Measurements from ENCODE around the gene COX18.

COX18 gene, protein sequence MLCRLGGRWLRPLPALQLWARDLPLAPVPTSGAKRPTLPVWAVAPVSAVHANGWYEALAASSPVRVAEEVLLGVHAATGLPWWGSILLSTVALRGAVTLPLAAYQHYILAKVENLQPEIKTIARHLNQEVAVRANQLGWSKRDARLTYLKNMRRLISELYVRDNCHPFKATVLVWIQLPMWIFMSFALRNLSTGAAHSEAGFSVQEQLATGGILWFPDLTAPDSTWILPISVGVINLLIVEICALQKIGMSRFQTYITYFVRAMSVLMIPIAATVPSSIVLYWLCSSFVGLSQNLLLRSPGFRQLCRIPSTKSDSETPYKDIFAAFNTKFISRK

DNA sequence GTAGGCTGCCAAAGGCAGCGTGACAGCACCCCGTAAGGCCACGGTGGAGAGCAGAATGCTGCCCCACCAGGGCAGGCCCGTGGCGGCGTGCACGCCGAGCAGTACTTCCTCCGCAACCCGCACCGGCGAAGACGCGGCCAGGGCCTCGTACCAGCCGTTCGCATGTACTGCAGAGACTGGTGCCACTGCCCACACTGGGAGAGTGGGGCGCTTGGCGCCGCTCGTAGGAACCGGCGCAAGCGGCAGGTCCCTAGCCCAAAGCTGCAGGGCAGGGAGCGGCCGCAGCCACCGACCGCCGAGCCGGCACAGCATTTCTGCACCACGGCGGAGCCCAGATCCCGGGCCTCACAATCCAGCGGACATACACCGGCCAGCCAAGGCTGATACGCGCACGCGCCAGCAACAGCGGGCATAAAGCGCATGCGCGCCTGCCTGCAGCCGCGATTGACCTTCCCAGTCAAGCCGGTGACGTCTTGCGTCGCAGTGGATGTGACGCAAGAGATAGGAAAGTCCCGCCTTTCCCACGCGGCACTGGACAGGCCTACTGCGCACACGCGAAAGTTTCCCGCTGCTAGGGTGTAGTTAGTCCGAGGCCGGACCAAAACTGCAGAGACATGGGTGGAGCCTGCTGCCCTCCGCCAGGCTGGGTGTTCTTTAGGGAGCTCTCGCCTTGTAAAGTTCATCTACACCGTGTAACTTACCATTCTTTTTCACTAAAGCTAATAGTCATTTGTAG is at the start of gene COX18:
COX18 (minus strand) TSS at position 379 of the 736 bp plus-strand sequence; CDS start at position 312, 67 bp downstream.
- Histone ChIP-seq H3K27ac (ENCODE audit: low read depth, low read length) (peak within 1 kb of the TSS; percentile 80), H3K27me3 (ENCODE audit: control insufficient read depth, insufficient read depth, low read length) (no peaks in the 10 kb centered on the region), H3K4me1 (ENCODE audit: control insufficient read depth, insufficient read depth, low read length) (peaks cover 6% of the 10 kb centered on the region; the same call in 1 of the 2 replicates), H3K9me3 (ENCODE audit: control insufficient read depth, insufficient read depth, low read depth, low read length) (no peaks in the 10 kb centered on the region), H3K36me3 (ENCODE audit: control insufficient read depth, insufficient read depth, low read length) (peaks cover 19% of the 10 kb centered on the region), H3K9ac (ENCODE audit: low read length) (peak within 1 kb of the TSS; percentile 93), H3K4me3 (ENCODE audit: low read depth, low read length) (peak within 1 kb of the TSS; percentile 93)

- Histone ChIP-seq H3K36me3 (ENCODE audit: control insufficient read depth, insufficient read depth, low read length) (peaks cover 59% of the 10 kb centered on the region), H3K9me3 (ENCODE audit: control insufficient read depth, insufficient read depth, low read depth, low read length) (no peaks in the 10 kb centered on the region), H3K4me3 (ENCODE audit: low read depth, low read length) (no peak overlapping the region), H3K27ac (ENCODE audit: low read depth, low read length) (no peak overlapping the region), H3K27me3 (ENCODE audit: control insufficient read depth, insufficient read depth, low read length) (no peaks in the 10 kb centered on the region), H3K4me1 (ENCODE audit: control insufficient read depth, insufficient read depth, low read length) (peaks cover under 1% of the 10 kb centered on the region; the same call in 1 of the 2 replicates), H3K9ac (ENCODE audit: low read length) (no peak overlapping the region)
Observed at GRCh38 chr4:73109493-73109892, 40.0 kb upstream of the COX18 start.

DNA sequence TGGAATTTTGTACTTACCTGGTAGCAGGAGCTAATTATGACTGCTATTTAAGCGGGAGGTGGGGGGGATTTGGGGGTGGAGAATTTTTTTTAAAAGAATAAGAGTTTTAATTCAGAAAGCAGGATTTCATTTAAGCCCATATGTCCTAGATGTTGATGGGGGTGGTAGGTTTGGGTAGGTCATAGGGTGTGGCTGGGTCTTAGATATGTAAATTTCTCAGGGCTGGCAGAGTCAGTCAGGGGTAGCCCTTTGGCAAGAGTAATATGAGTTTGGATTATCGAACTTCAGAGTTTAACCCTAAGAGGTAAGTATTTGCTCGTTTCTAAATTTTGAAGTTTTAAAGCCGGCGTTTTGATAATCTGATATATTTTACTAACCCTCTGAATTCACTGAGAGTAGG is 35.2 kb upstream of the COX18 start:
- Histone ChIP-seq H3K9ac (ENCODE audit: low read length) (no peak overlapping the region), H3K27me3 (ENCODE audit: control insufficient read depth, insufficient read depth, low read length) (no peaks in the 10 kb centered on the region), H3K27ac (ENCODE audit: low read depth, low read length) (no peak overlapping the region), H3K4me3 (ENCODE audit: low read depth, low read length) (no peak overlapping the region), H3K36me3 (ENCODE audit: control insufficient read depth, insufficient read depth, low read length) (peaks cover 55% of the 10 kb centered on the region), H3K9me3 (ENCODE audit: control insufficient read depth, insufficient read depth, low read depth, low read length) (no peaks in the 10 kb centered on the region), H3K4me1 (ENCODE audit: control insufficient read depth, insufficient read depth, low read length) (peaks cover 4% of the 10 kb centered on the region)

DNA sequence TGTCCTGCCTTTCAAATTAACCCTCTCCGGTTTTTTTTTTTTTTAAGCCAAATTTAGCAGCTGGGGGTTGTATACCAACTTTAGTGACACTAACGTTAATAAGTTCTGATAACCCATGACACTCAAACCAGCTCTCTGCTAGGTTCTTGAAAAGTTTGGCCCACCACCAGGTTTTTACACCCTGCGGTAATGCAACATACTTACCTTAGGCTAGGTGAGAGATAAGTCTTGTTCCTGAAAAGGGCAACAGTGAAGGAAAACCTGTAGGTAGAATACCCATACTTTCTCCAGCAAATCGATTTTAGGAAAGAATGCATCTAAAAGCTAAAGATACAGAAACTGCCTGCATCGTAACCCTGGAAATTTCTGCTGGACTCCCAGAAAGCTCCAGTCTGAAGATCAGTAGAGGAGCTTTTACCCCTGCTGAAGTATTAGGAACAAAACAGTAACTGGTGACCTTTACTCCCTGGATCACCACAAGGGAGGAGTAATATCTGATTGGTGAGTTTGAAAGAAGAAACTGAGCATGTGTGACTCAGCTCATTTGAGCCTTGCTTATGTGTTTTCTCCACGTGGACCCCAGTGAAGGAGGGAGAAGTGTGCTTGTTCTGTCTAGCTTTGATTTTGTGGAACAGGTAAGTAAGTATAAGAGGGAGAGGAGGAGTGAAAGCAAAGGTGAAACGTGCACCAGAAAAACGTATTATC is 34.4 kb upstream of the COX18 start:
- Histone ChIP-seq H3K27me3 (ENCODE audit: control insufficient read depth, insufficient read depth, low read length) (no peaks in the 10 kb centered on the region), H3K27ac (ENCODE audit: low read depth, low read length) (peak overlapping the region; percentile 37; the same call in 1 of the 2 replicates), H3K9ac (ENCODE audit: low read length) (peak overlapping the region; percentile 45), H3K4me3 (ENCODE audit: low read depth, low read length) (no peak overlapping the region), H3K4me1 (ENCODE audit: control insufficient read depth, insufficient read depth, low read length) (peaks cover 4% of the 10 kb centered on the region), H3K9me3 (ENCODE audit: control insufficient read depth, insufficient read depth, low read depth, low read length) (no peaks in the 10 kb centered on the region), H3K36me3 (ENCODE audit: control insufficient read depth, insufficient read depth, low read length) (peaks cover 55% of the 10 kb centered on the region)

DNA sequence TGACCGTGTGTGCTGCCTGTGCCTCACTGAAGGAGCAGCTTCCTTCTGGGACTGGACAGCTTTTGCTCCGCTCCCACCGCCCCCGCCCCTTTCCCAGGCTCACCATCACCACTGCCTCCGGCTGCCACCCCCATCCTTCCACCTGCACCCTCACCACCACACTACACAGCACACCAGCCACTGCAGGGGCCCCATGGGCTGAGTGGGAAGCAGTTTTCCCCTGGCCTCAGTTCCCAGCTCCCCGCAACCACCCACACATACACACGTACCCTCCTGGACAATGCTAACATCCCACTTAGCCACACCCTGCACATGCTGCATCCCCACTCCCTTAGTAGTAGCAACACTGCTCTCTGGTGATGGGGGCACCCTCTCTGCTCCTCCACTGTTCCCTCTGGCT is 29.6 kb upstream of the COX18 start:
- H3K4me3 ChIP-seq (ENCODE audit: low read depth, low read length) = no peak overlapping the region
- H3K27ac ChIP-seq (ENCODE audit: low read depth, low read length) = no peak overlapping the region
- H3K9ac ChIP-seq (ENCODE audit: low read length) = no peak overlapping the region
- no peaks in the 10 kb centered on the region for H3K27me3 ChIP-seq (ENCODE audit: control insufficient read depth, insufficient read depth, low read length)
- peaks cover under 1% of the 10 kb centered on the region; the same call in 1 of the 2 replicates for H3K4me1 ChIP-seq (ENCODE audit: control insufficient read depth, insufficient read depth, low read length)
- H3K9me3 ChIP-seq (ENCODE audit: control insufficient read depth, insufficient read depth, low read depth, low read length) = no peaks in the 10 kb centered on the region
- peaks cover 80% of the 10 kb centered on the region for H3K36me3 ChIP-seq (ENCODE audit: control insufficient read depth, insufficient read depth, low read length)

DNA sequence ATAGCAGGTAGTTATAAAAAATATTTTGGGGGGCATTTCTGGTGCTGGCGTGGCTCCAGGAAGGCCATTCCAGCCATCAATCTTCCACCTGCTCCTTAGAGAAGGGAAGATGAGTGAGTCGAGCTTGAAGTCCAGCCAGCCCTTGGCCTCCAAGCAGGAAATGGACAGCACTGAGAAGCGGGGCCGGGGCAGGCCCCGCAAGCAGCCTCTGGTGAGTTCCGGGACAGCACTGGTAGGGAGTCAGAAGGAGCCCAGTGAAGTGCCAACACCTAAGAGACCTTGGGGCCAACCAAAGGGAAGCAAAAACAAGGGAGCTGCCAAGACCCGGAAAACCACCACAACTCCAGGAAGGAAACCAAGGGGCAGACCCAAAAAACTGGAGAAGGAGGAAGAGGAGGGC is 29.2 kb upstream of the COX18 start:
- no peaks in the 10 kb centered on the region for H3K9me3 ChIP-seq (ENCODE audit: control insufficient read depth, insufficient read depth, low read depth, low read length)
- peaks cover 84% of the 10 kb centered on the region for H3K36me3 ChIP-seq (ENCODE audit: control insufficient read depth, insufficient read depth, low read length)
- H3K27me3 ChIP-seq (ENCODE audit: control insufficient read depth, insufficient read depth, low read length) = no peaks in the 10 kb centered on the region
- H3K4me3 ChIP-seq (ENCODE audit: low read depth, low read length) = no peak overlapping the region
- H3K27ac ChIP-seq (ENCODE audit: low read depth, low read length) = no peak overlapping the region
- H3K4me1 ChIP-seq (ENCODE audit: control insufficient read depth, insufficient read depth, low read length) = no peaks in the 10 kb centered on the region
- no peak overlapping the region for H3K9ac ChIP-seq (ENCODE audit: low read length)

DNA sequence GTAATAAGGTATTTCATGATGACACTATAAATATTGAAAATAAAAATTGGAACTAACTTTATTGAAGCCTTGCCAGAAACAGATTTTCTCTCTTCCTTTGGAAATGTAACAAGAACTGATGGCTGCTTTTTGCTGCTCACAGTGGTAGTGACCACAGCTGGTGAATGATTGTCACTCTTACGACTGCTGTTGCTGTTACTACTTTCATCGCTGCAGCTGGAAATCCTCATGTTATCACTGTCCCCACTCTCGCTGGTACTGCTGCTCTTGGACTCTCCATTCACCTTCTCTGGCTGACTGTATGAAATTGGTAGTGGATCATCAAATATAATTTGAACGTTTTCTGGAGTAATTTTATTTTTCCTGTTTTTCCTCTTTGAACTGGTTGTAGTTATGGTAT is 28.5 kb upstream of the COX18 start:
- Histone ChIP-seq H3K27ac (ENCODE audit: low read depth, low read length) (no peak overlapping the region), H3K4me1 (ENCODE audit: control insufficient read depth, insufficient read depth, low read length) (no peaks in the 10 kb centered on the region), H3K27me3 (ENCODE audit: control insufficient read depth, insufficient read depth, low read length) (no peaks in the 10 kb centered on the region), H3K4me3 (ENCODE audit: low read depth, low read length) (no peak overlapping the region), H3K9ac (ENCODE audit: low read length) (no peak overlapping the region), H3K36me3 (ENCODE audit: control insufficient read depth, insufficient read depth, low read length) (peaks cover 87% of the 10 kb centered on the region), H3K9me3 (ENCODE audit: control insufficient read depth, insufficient read depth, low read depth, low read length) (no peaks in the 10 kb centered on the region)

GRCh38 chr4:73092868-73093267 is 23.4 kb upstream of the COX18 start:
- Histone ChIP-seq H3K36me3 (ENCODE audit: control insufficient read depth, insufficient read depth, low read length) (peaks cover 69% of the 10 kb centered on the region), H3K27me3 (ENCODE audit: control insufficient read depth, insufficient read depth, low read length) (no peaks in the 10 kb centered on the region), H3K27ac (ENCODE audit: low read depth, low read length) (no peak overlapping the region), H3K4me1 (ENCODE audit: control insufficient read depth, insufficient read depth, low read length) (no peaks in the 10 kb centered on the region), H3K9me3 (ENCODE audit: control insufficient read depth, insufficient read depth, low read depth, low read length) (no peaks in the 10 kb centered on the region), H3K9ac (ENCODE audit: low read length) (no peak overlapping the region), H3K4me3 (ENCODE audit: low read depth, low read length) (no peak overlapping the region)

- Histone ChIP-seq H3K4me1 (ENCODE audit: control insufficient read depth, insufficient read depth, low read length) (no peaks in the 10 kb centered on the region), H3K27me3 (ENCODE audit: control insufficient read depth, insufficient read depth, low read length) (no peaks in the 10 kb centered on the region), H3K9ac (ENCODE audit: low read length) (no peak overlapping the region), H3K36me3 (ENCODE audit: control insufficient read depth, insufficient read depth, low read length) (peaks cover 55% of the 10 kb centered on the region), H3K4me3 (ENCODE audit: low read depth, low read length) (no peak overlapping the region), H3K9me3 (ENCODE audit: control insufficient read depth, insufficient read depth, low read depth, low read length) (no peaks in the 10 kb centered on the region), H3K27ac (ENCODE audit: low read depth, low read length) (no peak overlapping the region)
Observed at GRCh38 chr4:73090738-73091137, 21.2 kb upstream of the COX18 start.

- no peaks in the 10 kb centered on the region for H3K27me3 ChIP-seq (ENCODE audit: control insufficient read depth, insufficient read depth, low read length)
- H3K4me1 ChIP-seq (ENCODE audit: control insufficient read depth, insufficient read depth, low read length) = no peaks in the 10 kb centered on the region
- no peak overlapping the region for H3K9ac ChIP-seq (ENCODE audit: low read length)
- H3K27ac ChIP-seq (ENCODE audit: low read depth, low read length) = no peak overlapping the region
- H3K4me3 ChIP-seq (ENCODE audit: low read depth, low read length) = no peak overlapping the region
- H3K9me3 ChIP-seq (ENCODE audit: control insufficient read depth, insufficient read depth, low read depth, low read length) = no peaks in the 10 kb centered on the region
- H3K36me3 ChIP-seq (ENCODE audit: control insufficient read depth, insufficient read depth, low read length) = peaks cover 60% of the 10 kb centered on the region
Observed at GRCh38 chr4:73087871-73088270, 18.4 kb upstream of the COX18 start.

All from HUES6 (cell line).